Activated naive CD4-positive, alpha-beta T cell treated with anti-CD3 and anti-CD28 coated beads, Interleukin-2, amount 10 ng/mL, durations not matched to agents 7 days and 5 days (primary cell): Measurements from ENCODE around the gene TAF6L.
"Not testable (repeated sequence)": the region's sequence is repeated elsewhere in the genome, so short reads cannot be mapped to it uniquely, and the experiment has no call there.

Experiments used
- CTCF ChIA-PET: fragments of 350-600 bp; sonication (Branson Sonifier 250); formaldehyde crosslinking; loops from one replicate; lab custom pipeline; 2021; ENCODE audit warnings: antibody characterized with exemption; lab: Charles Lee
- DNase-seq: peaks from one replicate; pipeline ENCODE4 v3.0.0-alpha.2; 2020
- H3K27ac Mint-ChIP-seq: one replicate; pipeline ENCODE4 v1.8.0; 2021; ENCODE audit warnings: mild to moderate bottlenecking, moderate library complexity, mixed read lengths
- H3K27me3 Mint-ChIP-seq: one replicate; pipeline ENCODE4 v1.8.0; 2021; ENCODE audit warnings: mild to moderate bottlenecking, mixed read lengths
- H3K36me3 Mint-ChIP-seq: one replicate; pipeline ENCODE4 v1.8.0; 2021; ENCODE audit warnings: mixed read lengths
- H3K4me1 Mint-ChIP-seq: one replicate; pipeline ENCODE4 v1.8.0; 2021; ENCODE audit warnings: mixed read lengths
- H3K4me3 Mint-ChIP-seq: one replicate; pipeline ENCODE4 v1.8.0; 2021; ENCODE audit warnings: mild to moderate bottlenecking, moderate library complexity, mixed read lengths
- H3K9me3 Mint-ChIP-seq: one replicate; pipeline ENCODE4 v1.8.0; 2021; ENCODE audit warnings: mixed read lengths

TAF6L gene

DNA sequence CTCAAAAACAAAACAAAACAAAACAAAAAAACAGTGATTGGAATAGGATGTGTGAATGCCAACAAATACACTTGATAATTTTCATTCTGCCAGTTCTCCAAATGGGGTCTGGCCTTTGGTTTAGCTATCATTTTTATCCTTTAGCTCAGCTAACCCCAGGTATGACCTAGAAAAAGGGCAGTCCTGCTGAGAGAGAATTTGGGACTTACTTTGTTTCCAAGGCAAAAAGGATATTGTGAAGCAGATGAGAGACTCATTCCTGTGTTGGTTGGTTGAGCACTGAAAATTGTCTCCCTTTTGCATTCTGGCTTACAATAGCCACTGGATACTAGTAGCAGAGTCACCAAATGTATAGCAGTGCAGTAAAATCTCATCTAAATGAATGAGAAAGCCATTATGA, 34.0 kb upstream of the TAF6L start:
- Mint-ChIP-seq H3K27ac (no peak overlapping the region), H3K9me3 (no peaks in the 10 kb centered on the region), H3K4me1 (peaks cover 7% of the 10 kb centered on the region), H3K36me3 (peaks cover 45% of the 10 kb centered on the region), H3K4me3 (no peak overlapping the region), H3K27me3 (no peaks in the 10 kb centered on the region)
- CTCF ChIA-PET = interaction anchor here (1.2 kb wide), 1 partner anchor 32 kb away, joined by 3 read pairs; no protein-coding TSS in a partner anchor
- no peak for DNase-seq

DNA sequence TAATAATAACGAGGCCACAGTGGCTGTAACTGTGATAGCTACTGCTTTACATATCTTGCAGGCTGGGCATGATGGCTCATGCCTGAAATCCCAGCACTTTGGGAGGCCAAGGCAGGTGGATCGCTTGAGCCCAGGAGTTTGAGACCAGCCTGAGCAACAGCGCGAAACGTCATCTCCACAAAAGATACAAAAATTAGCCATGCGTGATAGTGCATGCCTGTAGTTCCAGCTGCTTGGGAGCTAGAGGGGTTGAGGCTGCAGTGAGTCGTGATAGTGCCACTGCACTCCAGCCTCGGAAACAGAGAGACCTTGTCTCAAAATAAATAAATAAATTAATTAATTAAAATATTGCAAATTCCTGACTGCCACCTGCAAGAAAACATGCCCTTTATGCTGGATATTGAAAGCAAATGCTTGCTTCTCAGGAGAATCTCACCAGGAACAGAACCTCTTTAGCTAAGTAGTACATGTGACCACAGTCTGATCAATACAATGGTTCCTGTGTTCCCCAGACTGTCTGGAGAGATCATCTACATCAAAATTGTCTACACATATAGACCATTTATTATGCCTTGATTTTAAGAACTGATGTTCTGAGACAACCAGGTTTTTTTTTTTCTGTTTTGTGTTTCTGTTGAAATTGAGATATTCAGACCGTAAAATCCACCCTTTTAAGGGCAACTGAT, 23.6 kb upstream of the TAF6L start:
- Mint-ChIP-seq H3K36me3 (peaks cover 10% of the 10 kb centered on the region), H3K27ac (no peak overlapping the region), H3K4me1 (peaks cover 21% of the 10 kb centered on the region), H3K9me3 (no peaks in the 10 kb centered on the region), H3K27me3 (no peaks in the 10 kb centered on the region), H3K4me3 (no peak overlapping the region)
- CTCF ChIA-PET = interaction anchor here (0.5 to 0.6 kb wide), 2 partner anchors 12 to 1452 kb away, joined by 3 read pairs; no protein-coding TSS in a partner anchor
- no peak for DNase-seq

DNA sequence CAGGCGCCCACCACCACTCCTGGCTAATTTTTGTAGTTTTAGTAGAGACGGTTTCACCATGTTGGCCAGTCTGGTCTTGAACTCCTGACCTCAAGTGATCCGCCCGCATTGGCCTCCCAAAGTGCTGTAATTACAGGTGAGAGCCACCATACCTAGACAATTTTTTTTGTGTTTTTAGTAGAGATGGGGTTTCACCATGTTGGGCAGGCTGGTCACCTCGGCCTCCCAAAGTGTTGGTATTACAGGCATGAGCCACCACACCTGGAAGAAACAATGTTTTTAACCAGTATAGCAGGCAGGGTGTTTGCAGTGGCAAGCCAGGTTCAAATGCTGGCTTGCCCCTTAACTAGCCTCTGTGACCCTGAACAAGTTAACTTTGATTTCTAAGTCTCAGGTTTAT, 21.3 kb upstream of the TAF6L start:
- H3K27me3 Mint-ChIP-seq, CTCF ChIA-PET, H3K27ac Mint-ChIP-seq, H3K9me3 Mint-ChIP-seq, DNase-seq, H3K4me3 Mint-ChIP-seq: not testable (repeated sequence)
- peaks cover 12% of the 10 kb centered on the region for H3K36me3 Mint-ChIP-seq
- H3K4me1 Mint-ChIP-seq = peaks cover 35% of the 10 kb centered on the region

DNA sequence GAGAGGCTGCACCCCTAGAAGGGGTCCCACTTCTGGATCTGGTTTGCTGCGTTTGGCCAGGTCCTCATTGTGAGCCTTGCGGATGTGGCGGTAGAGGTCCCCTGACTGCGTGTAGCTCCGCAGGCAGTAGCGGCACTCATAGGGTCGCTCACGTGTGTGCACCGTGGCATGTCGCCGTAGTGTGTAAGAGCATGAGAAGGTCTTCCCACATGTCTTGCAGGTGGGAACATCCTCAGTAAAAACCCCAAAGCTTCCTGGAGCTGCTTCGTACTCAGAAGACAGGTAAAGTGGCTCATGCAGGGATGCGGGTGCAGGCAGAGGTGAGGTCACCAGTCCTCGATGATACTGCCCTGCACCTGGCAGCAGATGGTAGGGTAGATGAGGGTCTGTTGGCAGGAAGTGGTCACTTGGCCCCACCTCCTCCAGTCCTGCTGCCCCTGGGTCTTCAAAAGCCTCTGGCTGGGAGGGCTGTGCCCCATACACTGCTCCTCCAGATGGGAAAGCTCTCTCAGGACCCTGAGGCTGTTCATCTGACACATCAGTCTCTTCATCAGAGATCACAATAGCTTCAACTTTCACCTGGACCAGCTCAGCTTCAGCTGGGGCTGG, 18.9 kb upstream of the TAF6L start:
- CTCF ChIA-PET = interaction anchor here (0.6 kb wide), 1 partner anchor 167 kb away, joined by 3 read pairs; no protein-coding TSS in a partner anchor
- H3K9me3 Mint-ChIP-seq = no peaks in the 10 kb centered on the region
- peaks cover 2% of the 10 kb centered on the region for H3K27me3 Mint-ChIP-seq
- no peak for DNase-seq
- peak overlapping the region; percentile 63 for H3K27ac Mint-ChIP-seq
- peaks cover 38% of the 10 kb centered on the region for H3K4me1 Mint-ChIP-seq
- peak overlapping the region; percentile 87 for H3K4me3 Mint-ChIP-seq
- H3K36me3 Mint-ChIP-seq = peaks cover 12% of the 10 kb centered on the region

DNA sequence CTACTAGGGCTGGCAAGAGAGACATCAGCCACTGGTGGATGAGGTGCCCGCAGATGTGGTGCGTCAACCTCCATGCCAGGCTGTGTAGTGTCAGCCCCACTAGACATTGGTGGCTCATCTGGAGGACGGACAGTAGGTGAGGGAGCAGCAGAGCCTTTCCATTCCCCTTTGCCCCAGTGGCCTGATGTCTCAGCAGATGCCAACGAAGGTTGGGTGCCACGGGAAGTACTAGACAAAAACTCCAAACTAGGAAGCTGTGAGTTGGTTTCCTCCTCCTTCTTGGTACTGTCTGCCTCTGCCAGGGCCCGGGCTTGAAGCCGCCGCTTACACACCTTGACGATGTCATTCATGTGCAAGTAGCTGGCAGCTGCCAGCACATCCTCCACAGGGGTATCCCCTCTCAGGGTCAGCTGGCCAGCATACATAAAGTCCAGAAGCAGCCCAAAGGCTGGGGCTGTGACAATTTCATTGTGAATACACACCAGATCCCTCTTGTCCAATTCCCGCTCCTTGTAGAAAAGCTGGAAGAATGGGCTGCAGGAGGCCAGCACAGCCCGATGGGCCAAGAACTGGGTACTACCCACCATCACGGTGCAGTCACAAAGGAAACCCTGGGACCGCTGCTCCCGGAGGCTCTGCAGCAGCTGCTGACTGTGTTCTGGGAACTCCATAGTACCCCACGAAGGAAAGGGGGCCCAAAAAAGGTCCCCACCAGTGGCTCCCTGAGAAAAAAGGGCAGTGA, 18.0 kb upstream of the TAF6L start:
- H3K4me3 Mint-ChIP-seq = peak overlapping the region; percentile 87
- peaks cover 12% of the 10 kb centered on the region for H3K36me3 Mint-ChIP-seq
- CTCF ChIA-PET = interaction anchor here (0.9 to 2.5 kb wide), 6 partner anchors 9 to 211 kb away, joined by 3 to 11 read pairs (median 4); partner anchors contain the start of gene POLR2G
- H3K27ac Mint-ChIP-seq = peak overlapping the region; percentile 94
- DNase-seq = no peak
- no peaks in the 10 kb centered on the region for H3K9me3 Mint-ChIP-seq
- peaks cover 38% of the 10 kb centered on the region for H3K4me1 Mint-ChIP-seq
- peaks cover 4% of the 10 kb centered on the region for H3K27me3 Mint-ChIP-seq

DNA sequence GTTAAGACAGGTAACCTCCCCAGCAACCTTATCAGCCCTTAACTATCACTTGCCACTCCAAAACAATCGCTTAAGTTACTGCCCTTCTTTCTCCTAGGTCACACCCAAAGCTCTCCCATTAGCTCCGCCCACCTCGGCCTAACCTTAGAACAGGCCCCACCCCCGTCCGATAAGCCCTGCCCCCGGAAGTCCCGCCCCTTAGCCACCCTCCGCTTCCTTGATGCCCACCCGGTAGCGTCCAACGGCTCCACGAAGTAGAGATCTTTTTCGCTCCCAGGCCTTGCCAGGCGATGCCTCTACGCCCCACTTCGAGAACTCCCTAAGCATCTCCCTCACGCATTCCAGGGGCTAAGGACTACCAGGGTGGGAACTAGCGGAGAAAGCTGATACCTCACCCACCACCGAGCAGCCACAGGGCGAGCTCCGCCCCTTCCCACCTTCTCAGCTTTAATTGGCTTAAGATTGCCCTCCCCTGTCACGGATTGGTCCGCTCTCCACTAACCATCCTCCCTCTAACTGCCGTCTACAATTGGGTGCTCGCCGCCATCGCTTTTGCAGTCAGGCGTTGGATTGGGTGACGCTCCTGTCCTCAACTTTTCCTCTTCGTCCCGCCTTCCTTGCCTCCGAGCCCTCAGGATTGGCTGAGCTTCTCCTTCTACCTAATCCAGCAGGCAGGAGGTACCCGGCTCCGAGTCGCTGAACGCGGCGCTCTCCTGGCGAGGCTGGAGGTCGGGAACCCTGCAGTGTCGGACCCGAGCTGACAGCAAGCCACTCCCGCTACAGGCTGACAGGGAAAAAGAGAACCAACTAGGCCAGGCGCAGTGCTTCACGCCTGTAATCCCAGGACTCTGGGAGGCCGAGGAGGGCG, 17.2 kb upstream of the TAF6L start, which contains the start of gene ZBTB3:
Gene ZBTB3 (minus strand): TSS at position 425 of the 868 bp plus-strand sequence. CDS start 496 bp downstream, outside the sequence.
- Mint-ChIP-seq H3K9me3 (no peaks in the 10 kb centered on the region), H3K27ac (peak within 1 kb of the TSS; percentile 94), H3K36me3 (peaks cover 9% of the 10 kb centered on the region), H3K4me3 (peak within 1 kb of the TSS; percentile 87), H3K4me1 (peaks cover 35% of the 10 kb centered on the region), H3K27me3 (peaks cover 8% of the 10 kb centered on the region)
- peak; percentile 98 for DNase-seq
- CTCF ChIA-PET = interaction anchor here (0.6 to 2.5 kb wide), 9 partner anchors 8 to 212 kb away, joined by 3 to 11 read pairs (median 4); partner anchors contain the start of gene POLR2G

DNA sequence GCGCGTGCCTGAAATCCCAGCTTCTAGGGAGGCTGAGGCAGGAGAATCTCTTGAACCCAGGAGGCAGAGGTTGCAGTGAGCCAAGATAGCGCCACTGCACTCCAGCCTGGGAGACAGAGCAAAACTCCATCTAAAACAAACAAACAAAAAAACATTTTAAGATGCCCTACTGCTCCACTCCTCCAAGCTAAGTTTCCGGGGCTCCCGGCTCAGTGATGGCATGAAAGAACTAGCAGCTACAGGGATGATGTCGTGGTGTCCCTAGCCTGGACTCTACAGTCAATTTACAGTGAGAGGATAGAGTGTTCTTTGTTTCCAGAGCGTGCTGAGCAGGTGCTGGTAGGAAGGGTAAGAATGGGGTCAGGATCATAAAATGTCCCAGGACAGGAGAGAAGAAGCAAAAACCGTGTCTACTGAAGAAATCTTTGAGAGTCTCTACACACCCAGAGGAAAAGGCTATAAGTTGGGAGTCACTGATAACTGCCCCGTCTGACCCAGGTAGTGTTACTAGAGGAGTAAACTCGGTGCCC, 16.0 kb upstream of the TAF6L start:
- Mint-ChIP-seq H3K4me1 (peaks cover 26% of the 10 kb centered on the region), H3K27me3 (peaks cover 8% of the 10 kb centered on the region), H3K27ac (peak overlapping the region; percentile 71), H3K4me3 (peak overlapping the region; percentile 47), H3K36me3 (peaks cover 6% of the 10 kb centered on the region), H3K9me3 (no peaks in the 10 kb centered on the region)
- no peak for DNase-seq
- CTCF ChIA-PET = interaction anchor here (1.5 to 2.5 kb wide), 2 partner anchors 31 to 213 kb away, joined by 3 to 11 read pairs; no protein-coding TSS in a partner anchor

DNA sequence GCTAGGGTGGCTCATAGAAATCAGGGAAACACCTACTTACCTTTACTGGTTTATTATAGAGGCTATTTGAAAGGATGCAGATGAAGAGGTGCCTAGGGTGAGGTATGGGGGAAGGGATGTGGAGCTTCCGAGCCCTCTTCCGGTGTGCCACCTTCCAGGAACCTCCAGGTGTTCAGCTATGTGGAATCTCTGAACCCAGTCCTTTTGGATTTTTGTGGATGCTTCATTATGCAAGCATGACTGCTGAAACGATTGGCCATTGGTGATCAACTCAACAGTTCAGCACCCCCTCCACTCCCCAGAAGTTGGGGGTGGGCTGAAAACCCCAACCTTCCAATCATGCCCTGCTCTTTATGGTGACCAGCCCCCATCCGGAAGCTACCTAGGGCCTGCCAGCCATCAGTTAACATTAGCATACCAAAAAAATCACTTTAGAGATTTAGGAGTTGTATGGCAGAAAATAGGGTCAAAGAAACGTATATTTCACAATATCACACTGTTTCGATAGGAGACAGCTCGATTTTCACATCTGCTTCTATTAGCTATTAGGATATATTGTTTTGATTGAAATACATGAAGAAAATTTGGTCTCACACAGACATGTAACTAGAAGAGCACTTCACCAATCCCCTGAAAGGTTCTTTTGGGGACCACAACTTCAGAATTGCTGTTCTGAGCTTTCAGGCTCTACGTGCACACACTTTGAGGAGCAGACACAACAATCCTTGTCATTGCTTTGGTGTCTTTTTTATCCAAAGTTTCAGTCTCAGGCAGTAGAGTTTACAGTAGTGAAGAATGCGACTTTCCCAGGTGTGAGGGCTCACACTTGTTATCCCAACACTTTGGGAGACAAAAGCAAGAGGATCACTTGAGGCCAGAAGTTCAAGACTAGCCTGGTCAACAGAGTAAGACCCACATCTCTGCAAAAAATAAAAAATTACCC, 13.1 kb upstream of the TAF6L start:
- Mint-ChIP-seq H3K36me3 (peaks cover 10% of the 10 kb centered on the region), H3K27ac (no peak overlapping the region), H3K27me3 (peaks cover 8% of the 10 kb centered on the region), H3K4me3 (no peak overlapping the region), H3K9me3 (no peaks in the 10 kb centered on the region), H3K4me1 (peaks cover 29% of the 10 kb centered on the region)
- DNase-seq = no peak
- CTCF ChIA-PET = interaction anchor here (2.5 kb wide), 1 partner anchor 11 kb away, joined by 19 read pairs; the partner anchor contains the start of gene TAF6L

DNA sequence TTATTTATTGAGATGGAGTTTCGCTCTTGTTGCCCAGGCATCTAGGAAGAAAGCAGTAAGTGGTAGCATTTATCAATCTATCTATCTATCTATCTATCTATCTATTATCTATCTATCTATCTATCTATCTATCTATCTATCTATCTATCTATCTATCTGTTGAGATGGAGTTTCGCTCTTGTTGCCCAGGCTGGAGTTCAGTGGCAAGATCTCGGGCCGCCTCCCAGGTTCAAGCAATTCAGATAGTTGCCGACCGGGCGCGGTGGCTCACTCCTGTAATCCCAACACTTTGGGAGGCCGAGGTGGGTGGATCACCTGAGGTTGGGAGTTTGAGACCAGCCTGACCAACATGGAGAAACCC, 10.3 kb upstream of the TAF6L start:
- H3K36me3 Mint-ChIP-seq = peaks cover 16% of the 10 kb centered on the region
- H3K4me1 Mint-ChIP-seq = peaks cover 23% of the 10 kb centered on the region
- H3K27ac Mint-ChIP-seq = peak overlapping the region; percentile 94
- peak overlapping the region; percentile 96 for H3K4me3 Mint-ChIP-seq
- CTCF ChIA-PET = interaction anchor here (0.7 to 2.2 kb wide), 3 partner anchors 15 to 32 kb away, joined by 3 to 9 read pairs (median 3); partner anchors contain the start of genes TMEM179B and TTC9C
- not testable (repeated sequence) for H3K9me3 Mint-ChIP-seq, H3K27me3 Mint-ChIP-seq
- DNase-seq = peak; percentile 33

DNA sequence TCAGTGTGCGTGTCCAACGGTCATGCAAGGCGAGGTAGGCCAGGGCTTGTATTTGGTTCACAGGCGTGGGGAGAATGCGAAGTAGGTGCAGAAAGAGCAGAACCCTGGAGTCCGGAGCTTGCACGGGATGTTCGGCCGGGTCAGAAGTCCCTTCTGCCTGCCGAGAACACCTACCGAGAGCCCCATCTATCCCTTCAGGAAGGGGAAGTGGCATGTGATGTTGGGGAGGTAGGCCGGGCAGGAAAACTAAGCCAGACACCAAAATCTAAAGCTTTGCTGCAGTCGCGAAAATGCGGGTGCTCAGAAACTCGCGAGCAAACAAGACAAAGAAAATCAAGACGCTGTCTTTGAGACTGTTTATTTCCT, 435 bp upstream of the TAF6L start:
- H3K36me3 Mint-ChIP-seq = peaks cover 18% of the 10 kb centered on the region
- no peaks in the 10 kb centered on the region for H3K27me3 Mint-ChIP-seq
- no peaks in the 10 kb centered on the region for H3K9me3 Mint-ChIP-seq
- H3K27ac Mint-ChIP-seq = peak overlapping the region; percentile 94
- CTCF ChIA-PET = interaction anchor here (0.6 to 10.4 kb wide), 5 partner anchors 9 to 106 kb away, joined by 3 to 65 read pairs (median 10); partner anchors contain the start of genes C11orf98, CSKMT, POLR2G and TMEM179B
- H3K4me1 Mint-ChIP-seq = peaks cover 36% of the 10 kb centered on the region
- peak overlapping the region; percentile 90 for H3K4me3 Mint-ChIP-seq
- DNase-seq = peak; percentile 47

DNA sequence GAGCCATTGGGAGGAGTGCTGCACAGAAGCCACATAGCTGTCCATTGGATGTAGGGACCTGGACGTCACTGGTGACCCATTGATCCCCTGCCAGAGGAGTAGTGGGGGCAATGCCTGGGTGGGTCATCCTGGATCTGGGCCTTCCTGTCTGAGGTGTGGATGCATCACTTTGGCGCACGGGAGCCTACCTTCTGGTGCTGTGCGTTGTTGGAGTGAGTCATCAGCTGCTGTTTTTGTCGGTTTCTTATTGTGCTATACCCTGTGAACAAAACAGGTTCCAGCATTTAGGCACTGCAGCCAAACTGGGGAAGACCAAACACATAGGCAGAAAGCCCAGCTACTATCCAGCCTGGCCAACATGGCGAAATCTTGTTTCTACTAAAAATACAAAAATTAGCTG, 3.2 kb downstream of the TAF6L start:
- Mint-ChIP-seq H3K27ac (no peak overlapping the region), H3K4me1 (peaks cover 39% of the 10 kb centered on the region), H3K9me3 (no peaks in the 10 kb centered on the region), H3K27me3 (no peaks in the 10 kb centered on the region), H3K36me3 (peaks cover 25% of the 10 kb centered on the region), H3K4me3 (no peak overlapping the region)
- CTCF ChIA-PET = interaction anchor here (10.4 kb wide), 1 partner anchor 12 kb away, joined by 65 read pairs; the partner anchor contains the start of gene TMEM179B
- DNase-seq = no peak

DNA sequence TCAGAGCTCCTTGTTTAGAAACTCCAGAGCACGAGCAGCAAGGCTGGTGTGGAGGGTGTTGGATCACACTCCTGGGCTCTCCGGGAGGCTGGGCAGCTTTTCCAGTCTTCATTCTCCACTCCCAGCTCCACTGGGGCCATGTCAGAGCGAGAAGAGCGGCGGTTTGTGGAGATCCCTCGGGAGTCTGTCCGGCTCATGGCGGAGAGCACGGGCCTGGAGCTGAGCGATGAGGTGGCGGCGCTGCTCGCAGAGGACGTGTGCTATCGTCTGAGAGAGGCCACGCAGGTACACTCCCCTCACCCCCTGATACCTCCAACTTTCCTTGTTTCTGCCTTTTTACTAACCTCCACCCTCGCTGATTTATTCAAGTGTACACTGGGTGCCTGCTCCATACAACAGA, 4.5 kb downstream of the TAF6L start:
- peaks cover 24% of the 10 kb centered on the region for H3K36me3 Mint-ChIP-seq
- H3K9me3 Mint-ChIP-seq = no peaks in the 10 kb centered on the region
- peaks cover 27% of the 10 kb centered on the region for H3K4me1 Mint-ChIP-seq
- no peak for DNase-seq
- CTCF ChIA-PET = interaction anchor here (1.6 to 10.4 kb wide), 2 partner anchors 11 to 48 kb away, joined by 4 to 65 read pairs; partner anchors contain the start of genes HNRNPUL2 and TMEM179B
- no peak overlapping the region for H3K4me3 Mint-ChIP-seq
- no peak overlapping the region for H3K27ac Mint-ChIP-seq
- H3K27me3 Mint-ChIP-seq = no peaks in the 10 kb centered on the region
